HUES6 (cell line): ENCODE measurements around the gene DNAJB13.

ENCODE experiments used
- H3K27ac ChIP-seq: 2 replicates; pipeline ENCODE4 v1.7.0; 2013; ENCODE audit warnings: low read depth, mild to moderate bottlenecking, low read length, inconsistent platforms
- H3K27me3 ChIP-seq: 2 replicates; pipeline ENCODE4 v1.6.1; 2013; ENCODE audit warnings: low read length; ENCODE audit not compliant: control insufficient read depth, insufficient read depth
- H3K36me3 ChIP-seq: 2 replicates; pipeline ENCODE4 v1.6.1; 2013; ENCODE audit warnings: low read length; ENCODE audit not compliant: control insufficient read depth, insufficient read depth
- H3K4me1 ChIP-seq: 2 replicates; pipeline ENCODE4 v1.6.1; 2013; ENCODE audit warnings: low read length; ENCODE audit not compliant: control insufficient read depth, insufficient read depth
- H3K4me3 ChIP-seq: 2 replicates; pipeline ENCODE4 v1.5.1; 2013; ENCODE audit warnings: low read depth, low read length
- H3K9ac ChIP-seq: one replicate; pipeline ENCODE4 v1.6.1; 2013; ENCODE audit warnings: mild to moderate bottlenecking, low read length
- H3K9me3 ChIP-seq: 2 replicates; pipeline ENCODE4 v1.6.1; 2013; ENCODE audit warnings: low read depth, low read length; ENCODE audit not compliant: control insufficient read depth, insufficient read depth

The DNAJB13 gene

DNA sequence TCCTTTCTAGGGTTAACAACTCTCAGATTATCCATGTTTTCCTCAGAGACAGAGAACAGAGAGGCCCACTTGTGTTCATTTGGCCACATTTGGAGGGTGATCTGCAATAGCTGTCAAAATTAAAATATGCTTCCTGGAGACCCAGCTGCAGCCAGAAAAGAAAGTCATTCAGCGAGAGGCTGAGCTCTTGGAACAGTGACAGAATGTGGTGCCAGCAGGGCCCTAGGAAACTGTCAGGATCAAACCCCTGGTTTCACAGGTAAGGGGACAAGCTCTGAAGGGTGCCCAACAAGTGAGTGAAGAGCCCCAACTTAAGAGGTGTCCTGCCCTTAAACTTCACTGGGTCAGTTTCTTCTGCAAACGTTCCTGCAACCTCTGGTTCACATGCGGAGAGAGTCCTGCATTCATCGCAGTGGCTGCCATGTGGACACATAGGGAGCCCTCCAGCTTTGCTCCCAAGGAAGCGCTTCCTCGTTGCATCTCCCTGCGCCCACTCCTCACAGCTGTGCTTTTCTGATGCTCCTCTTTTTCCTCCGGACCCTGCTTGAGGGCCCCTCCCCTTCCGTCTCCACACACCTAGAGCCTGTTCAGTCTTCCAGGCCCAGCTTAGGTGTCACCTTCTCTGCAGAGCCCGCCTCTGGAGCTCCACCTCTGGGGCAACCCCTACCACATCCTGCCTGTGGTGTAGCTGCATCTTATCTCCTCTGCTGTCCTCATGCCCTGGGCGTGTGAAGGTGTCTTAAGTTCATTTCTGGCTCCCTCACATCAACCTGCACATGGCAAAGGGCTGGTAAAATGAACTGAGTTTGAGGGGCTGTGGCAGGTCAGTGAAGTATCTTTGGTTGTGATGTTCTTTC, 54.2 kb downstream of the DNAJB13 start:
- Histone ChIP-seq H3K4me1 (peaks cover 6% of the 10 kb centered on the region), H3K36me3 (no peaks in the 10 kb centered on the region; the same call in 1 of the 2 replicates), H3K4me3 (no peak overlapping the region), H3K9ac (no peak overlapping the region), H3K9me3 (no peaks in the 10 kb centered on the region), H3K27me3 (no peaks in the 10 kb centered on the region), H3K27ac (no peak overlapping the region)

DNA sequence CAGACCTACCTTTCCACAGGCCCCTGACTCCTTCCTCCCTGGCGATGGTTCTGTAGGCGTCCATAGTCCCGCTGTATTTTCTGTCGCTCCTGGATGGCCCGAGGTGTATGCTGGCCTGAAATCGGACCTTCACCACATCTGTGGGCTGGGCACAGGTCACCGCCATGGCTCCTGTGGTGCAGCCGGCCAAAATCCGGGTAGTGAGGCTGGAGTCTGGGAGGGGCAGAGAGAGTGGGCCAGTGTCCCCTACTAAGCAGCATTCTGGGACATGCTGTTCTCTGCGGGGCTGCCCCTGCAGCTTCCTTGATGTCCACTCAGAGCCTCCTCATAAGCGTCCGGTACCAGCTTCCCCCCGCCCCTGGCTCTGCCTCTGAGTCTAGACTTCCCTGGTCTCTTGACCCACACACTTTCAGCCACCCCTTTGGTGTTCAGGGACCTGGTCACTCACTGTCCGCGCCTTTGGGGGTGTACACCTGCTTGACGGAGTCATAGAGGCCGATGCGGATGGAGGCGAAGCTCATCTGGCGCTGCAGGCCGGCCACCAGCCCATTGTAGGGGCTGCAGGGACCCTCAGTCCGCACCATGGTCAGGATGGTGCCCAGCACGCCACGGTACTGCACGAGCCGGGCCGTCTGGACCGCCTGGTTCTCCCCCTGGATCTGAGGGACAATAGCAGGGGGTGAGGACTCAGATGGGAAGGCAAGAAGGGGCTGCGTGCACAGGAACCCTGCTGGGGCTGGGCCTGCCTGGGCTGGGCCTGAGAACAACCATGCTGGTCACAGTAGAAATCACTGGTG, 55.1 kb downstream of the DNAJB13 start:
- Histone ChIP-seq H3K36me3 (no peaks in the 10 kb centered on the region; the same call in 1 of the 2 replicates), H3K27ac (no peak overlapping the region), H3K9me3 (no peaks in the 10 kb centered on the region), H3K9ac (no peak overlapping the region), H3K27me3 (no peaks in the 10 kb centered on the region), H3K4me3 (no peak overlapping the region), H3K4me1 (peaks cover 8% of the 10 kb centered on the region)

DNA sequence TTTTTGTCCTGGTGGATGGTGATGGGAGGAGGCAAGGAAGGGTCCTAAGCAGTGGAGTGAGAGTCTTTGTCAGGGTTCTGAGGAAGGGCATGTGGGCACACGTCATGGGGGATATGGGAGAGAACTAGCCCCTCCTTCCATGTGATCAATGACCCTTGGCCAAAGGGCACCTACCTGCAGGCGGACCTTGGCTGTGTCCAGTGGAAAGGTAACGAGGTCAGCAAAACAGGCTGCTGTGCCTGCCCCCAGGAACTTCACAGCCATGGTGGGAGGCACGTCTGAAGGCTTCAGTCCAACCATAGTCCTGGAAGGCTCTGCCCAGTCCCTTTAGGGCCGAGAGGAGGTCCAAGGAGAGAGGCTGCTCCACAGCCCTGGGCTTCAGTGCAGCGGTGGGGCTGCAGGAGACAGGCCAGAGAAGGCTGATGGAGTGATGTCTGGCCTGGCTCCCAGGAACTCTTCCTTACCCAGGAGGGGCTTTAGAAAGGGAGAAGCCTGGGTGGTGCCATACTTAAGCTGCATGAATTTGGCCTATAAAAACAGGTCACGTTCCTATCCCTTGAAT, 56.0 kb downstream of the DNAJB13 start:
- H3K36me3 ChIP-seq, result no peaks in the 10 kb centered on the region; the same call in 1 of the 2 replicates
- H3K27me3 ChIP-seq, result no peaks in the 10 kb centered on the region
- H3K9ac ChIP-seq, result no peak overlapping the region
- no peaks in the 10 kb centered on the region for H3K9me3 ChIP-seq
- H3K27ac ChIP-seq, result no peak overlapping the region
- H3K4me3 ChIP-seq, result no peak overlapping the region
- H3K4me1 ChIP-seq, result peaks cover 8% of the 10 kb centered on the region

DNA sequence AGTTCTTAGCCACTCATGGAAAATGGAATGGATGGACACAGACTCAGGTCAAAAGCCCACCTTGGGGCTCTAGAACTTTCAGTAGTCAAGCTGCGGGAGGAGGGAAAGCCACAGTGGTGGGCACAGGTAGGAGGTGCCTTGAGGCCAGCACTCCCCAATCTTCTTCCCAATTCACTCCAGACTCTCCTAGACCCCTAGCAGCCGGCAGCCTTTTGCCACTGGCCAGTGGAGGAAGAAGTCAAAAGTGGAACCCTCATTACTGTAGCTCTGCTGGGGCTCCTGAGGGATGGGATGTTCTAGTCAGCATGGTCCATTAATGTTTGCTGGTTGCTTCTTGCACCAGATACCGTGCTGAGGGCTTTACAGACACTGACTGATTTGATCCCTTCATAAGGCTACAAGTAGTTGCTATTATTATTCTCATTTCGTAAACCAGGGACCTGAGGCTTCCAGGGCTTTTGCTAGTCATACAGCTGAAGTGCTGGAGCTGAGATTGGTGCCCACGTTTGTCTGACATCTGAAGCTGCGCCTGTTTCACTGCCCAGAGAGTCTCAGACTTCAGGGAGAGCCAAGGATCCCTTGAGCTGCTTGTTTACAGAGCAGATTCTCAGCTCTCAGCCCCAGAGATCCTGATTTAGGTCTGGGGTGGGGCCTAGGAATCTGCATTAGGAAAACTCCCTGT, 57.0 kb downstream of the DNAJB13 start:
- H3K27me3 ChIP-seq, result no peaks in the 10 kb centered on the region
- peaks cover 3% of the 10 kb centered on the region; the same call in 1 of the 2 replicates for H3K36me3 ChIP-seq
- H3K4me1 ChIP-seq, result peaks cover 8% of the 10 kb centered on the region
- H3K4me3 ChIP-seq, result no peak overlapping the region
- no peak overlapping the region for H3K9ac ChIP-seq
- H3K27ac ChIP-seq, result no peak overlapping the region
- no peaks in the 10 kb centered on the region for H3K9me3 ChIP-seq

DNA sequence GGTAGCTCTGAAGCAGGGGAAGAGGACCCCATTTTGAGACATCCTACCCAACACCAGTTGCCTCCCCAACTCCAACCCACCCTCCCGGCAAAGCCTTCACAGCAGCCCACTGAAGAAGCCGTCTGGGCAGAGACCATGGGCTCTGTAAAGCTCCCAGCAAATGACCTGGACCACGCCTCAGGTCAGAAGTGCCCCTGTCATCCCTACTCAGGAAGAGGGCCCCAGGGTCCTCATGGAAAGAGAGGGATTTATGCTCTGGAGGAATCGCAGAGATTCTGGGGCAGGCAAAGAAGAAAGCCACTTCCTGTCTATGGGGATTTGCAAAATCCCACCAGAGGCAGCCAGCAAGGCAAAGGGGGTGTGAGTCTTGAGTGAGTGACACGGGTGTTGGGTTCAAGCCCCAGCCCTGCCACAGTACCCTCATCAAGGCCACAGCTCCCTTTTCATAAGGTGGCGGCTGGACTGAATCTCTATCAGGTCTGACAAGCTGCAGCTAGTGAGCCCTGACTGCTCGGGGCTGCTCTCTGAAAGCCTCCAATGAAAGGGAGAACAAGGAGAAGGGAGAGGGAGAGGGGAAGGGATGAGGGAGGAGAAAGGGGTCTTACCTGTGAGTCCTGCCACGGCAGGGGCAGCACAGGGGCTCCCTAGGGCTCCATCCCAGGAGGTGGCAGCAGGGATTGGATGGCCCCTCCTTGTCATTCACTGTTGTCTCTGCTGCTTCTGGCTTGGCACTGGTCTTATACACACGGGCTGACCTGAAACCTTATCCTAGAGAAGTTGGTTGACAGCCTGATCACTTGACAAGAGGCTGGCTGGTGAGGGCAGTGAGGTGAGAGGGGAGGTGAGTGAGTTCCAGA, 57.8 kb downstream of the DNAJB13 start, which contains the start of gene UCP3:
Gene UCP3 (minus strand): TSS at position 713 of the 857 bp plus-strand sequence. CDS start 2,043 bp downstream, outside the sequence.
- peaks cover 8% of the 10 kb centered on the region for H3K4me1 ChIP-seq
- no peak within 1 kb of the TSS for H3K9ac ChIP-seq
- no peak within 1 kb of the TSS for H3K27ac ChIP-seq

DNA sequence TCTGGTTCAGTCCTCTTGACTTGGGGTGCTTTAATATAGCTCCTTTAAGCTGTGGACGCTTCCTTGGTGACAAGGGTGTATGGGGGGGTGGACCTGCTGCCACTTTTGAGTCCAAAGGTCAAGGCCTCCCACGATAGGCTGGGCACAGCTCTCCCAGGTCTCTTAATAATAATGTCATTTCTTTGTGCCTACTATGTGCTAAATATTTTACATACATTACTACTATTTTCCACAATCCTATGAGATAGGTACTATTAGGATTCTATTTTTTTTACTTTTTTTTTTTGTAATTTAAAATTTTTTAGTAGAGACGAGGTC, 58.4 kb downstream of the DNAJB13 start:
- Histone ChIP-seq H3K4me3 (no peak overlapping the region), H3K36me3 (0 out of 2 replicates have a peak, but pooled peaks cover 3% of the 10 kb centered on the region), H3K27ac (no peak overlapping the region), H3K27me3 (no peaks in the 10 kb centered on the region), H3K9ac (no peak overlapping the region), H3K4me1 (peaks cover 8% of the 10 kb centered on the region), H3K9me3 (no peaks in the 10 kb centered on the region)

More for the DNA sequence above, 57.8 kb downstream of the DNAJB13 start, which contains the start of gene UCP3:
- H3K27me3 ChIP-seq, result no peaks in the 10 kb centered on the region
- H3K36me3 ChIP-seq, result 0 out of 2 replicates have a peak, but pooled peaks cover 3% of the 10 kb centered on the region
- H3K9me3 ChIP-seq, result no peaks in the 10 kb centered on the region
- no peak within 1 kb of the TSS for H3K4me3 ChIP-seq

DNA sequence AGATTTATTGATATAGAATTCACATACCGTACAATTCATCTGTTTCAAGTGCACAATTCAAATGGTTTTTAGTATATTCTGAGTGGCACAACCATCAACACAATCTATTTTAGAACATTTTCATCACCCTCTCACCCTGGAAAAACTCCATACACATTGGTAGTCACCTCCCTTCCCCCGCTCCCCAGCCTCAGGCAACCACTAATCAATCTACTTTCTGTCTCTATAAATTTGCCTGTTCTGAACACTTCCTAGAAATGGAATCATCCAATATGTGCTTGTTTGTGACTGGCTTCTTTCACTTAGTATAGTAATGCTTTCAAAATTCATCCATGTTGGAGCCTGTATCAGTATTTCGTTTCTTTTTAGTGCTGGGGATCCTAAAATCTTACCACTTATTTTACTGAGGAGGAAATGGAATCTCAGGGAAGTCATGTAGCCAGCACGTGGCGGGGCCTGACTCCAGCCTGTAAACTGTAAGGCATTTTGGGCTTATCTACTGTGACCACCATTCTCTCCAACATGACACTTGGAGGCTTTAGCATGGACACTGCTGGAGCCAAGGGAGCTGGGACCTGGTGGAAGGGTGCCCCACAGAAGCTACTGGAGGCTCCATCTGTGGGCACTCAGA, 59.0 kb downstream of the DNAJB13 start:
- Histone ChIP-seq H3K36me3 (0 out of 2 replicates have a peak, but pooled peaks cover 3% of the 10 kb centered on the region), H3K27ac (no peak overlapping the region), H3K4me1 (peaks cover 8% of the 10 kb centered on the region), H3K9ac (no peak overlapping the region), H3K27me3 (no peaks in the 10 kb centered on the region), H3K4me3 (no peak overlapping the region), H3K9me3 (no peaks in the 10 kb centered on the region)

DNA sequence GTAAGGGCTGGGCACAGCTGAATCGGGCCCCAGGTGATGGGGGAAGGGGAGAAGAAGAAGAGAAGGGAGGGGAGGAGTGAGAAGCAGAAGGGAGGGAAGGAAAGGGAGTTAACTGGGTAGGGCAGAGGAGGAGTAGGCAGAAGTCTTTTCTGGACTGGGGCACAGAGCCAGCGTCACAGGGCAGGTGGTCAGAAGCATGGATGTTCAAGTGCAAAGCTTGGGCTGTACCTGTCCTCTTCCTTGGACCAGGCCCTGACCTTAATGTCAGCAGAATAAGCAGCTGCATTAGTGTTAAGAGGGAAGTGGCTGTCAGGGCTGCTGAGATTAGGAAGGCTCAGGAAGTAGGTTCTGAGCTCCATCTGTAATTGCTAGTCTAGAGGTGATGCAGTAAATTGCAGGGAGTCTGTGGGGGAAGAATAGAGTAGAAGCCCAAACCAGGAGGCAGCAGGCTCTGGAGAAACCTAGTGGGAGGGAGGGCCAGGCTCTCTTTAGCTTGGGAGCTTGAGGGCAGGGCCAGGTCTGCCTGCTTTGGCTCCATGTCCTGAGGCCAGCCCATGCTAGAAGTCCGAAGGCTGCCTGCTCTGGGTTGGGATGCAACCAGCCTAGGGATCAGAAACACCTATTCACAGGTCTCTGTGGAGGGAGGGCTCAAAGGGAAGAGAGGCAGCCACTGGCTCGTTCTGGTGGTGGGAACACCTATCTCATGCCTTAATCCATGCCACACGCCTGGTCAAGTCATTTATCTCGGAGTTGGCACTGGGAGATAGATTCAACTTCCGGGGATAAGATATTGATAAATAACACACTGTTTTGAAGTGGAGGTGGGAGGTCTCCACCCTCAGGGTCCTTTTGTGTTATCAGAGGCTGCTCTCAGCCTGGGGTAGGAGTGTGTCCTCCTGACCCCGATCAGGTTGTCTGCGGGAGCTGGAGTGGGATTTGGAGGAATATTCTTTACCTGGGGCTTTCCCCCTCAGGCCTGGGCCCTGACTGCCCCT, 59.8 kb downstream of the DNAJB13 start:
- peaks cover 8% of the 10 kb centered on the region for H3K4me1 ChIP-seq

More for the DNA sequence above, 59.8 kb downstream of the DNAJB13 start:
- no peak overlapping the region for H3K27ac ChIP-seq
- no peaks in the 10 kb centered on the region for H3K27me3 ChIP-seq
- 0 out of 2 replicates have a peak, but pooled peaks cover 3% of the 10 kb centered on the region for H3K36me3 ChIP-seq
- H3K9ac ChIP-seq, result no peak overlapping the region
- no peak overlapping the region for H3K4me3 ChIP-seq
- no peaks in the 10 kb centered on the region for H3K9me3 ChIP-seq
